IMR-90 (cell line): ENCODE measurements around the gene MYRFL. TPM values are rescaled to one million over a fixed set of nuclear protein-coding genes. Genes with fewer than 3 reads are reported as not detected.

Experiments
- ATAC-seq: fragments of 200-7000 bp; cut with Tn5 transposase; 2 replicates; pipeline ENCODE4 v1.9.1; 2020; ENCODE audit warnings: low read depth, mild to moderate bottlenecking, moderate library complexity
- BruUV-seq: library from RNA; stranded (reverse); fragments of 400-500 nt; replicated peaks from 2 replicates; lab custom pipeline; 2021; lab: Mats Ljungman, UMichigan
- CTCF ChIA-PET: fragments of 300-600 bp; formaldehyde crosslinking; extraction: SDS; loops from one replicate; lab custom pipeline; 2021; ENCODE audit warnings: antibody characterized with exemption; lab: Yijun Ruan, JAX
- POLR2A ChIA-PET: fragments of 300-600 bp; sonication (Branson Sonifier 250); formaldehyde crosslinking; loops from one replicate; lab custom pipeline; 2022; ENCODE audit warnings: antibody characterized with exemption; ENCODE audit not compliant: unreplicated experiment; lab: Charles Lee
- DNase-seq: peaks from one replicate; pipeline ENCODE4 v3.0.0; 2013
- H2AFZ ChIP-seq: replicated peaks from 2 replicates; pipeline ENCODE3; 2013; ENCODE audit warnings: low read length, mild to moderate bottlenecking; ENCODE audit not compliant: poor library complexity
- H2AK5ac ChIP-seq: 2 replicates; pipeline ENCODE4 v1.6.1; 2013; ENCODE audit warnings: low read depth, low read length, inconsistent platforms
- H2AK9ac ChIP-seq: replicated peaks from 2 replicates; pipeline ENCODE3; 2013; ENCODE audit warnings: mild to moderate bottlenecking, low read depth, low read length, moderate library complexity; ENCODE audit not compliant: poor library complexity
- H2BK120ac ChIP-seq: 2 replicates; pipeline ENCODE4 v1.6.1; 2013; ENCODE audit warnings: low read depth, low read length, inconsistent platforms
- H2BK15ac ChIP-seq: 3 replicates; pipeline ENCODE4 v1.6.1; 2013; ENCODE audit warnings: low read depth, low read length, inconsistent platforms
- H2BK20ac ChIP-seq: 2 replicates; pipeline ENCODE4 v1.6.1; 2013; ENCODE audit warnings: low read depth, mild to moderate bottlenecking, inconsistent platforms, low read length, moderate library complexity
- H2BK5ac ChIP-seq: 2 replicates; pipeline ENCODE4 v1.6.1; 2013; ENCODE audit warnings: mild to moderate bottlenecking, low read depth, low read length, inconsistent platforms; ENCODE audit not compliant: poor library complexity, severe bottlenecking
- H3K14ac ChIP-seq: replicated peaks from 2 replicates; pipeline ENCODE4 v1.6.1; 2013; ENCODE audit warnings: low read depth, low read length, inconsistent platforms
- H3K18ac ChIP-seq: 2 replicates; pipeline ENCODE4 v1.6.1; 2013; ENCODE audit warnings: low read depth, low read length, control low read depth
- H3K23ac ChIP-seq: 2 replicates; pipeline ENCODE4 v1.6.1; 2013; ENCODE audit warnings: low read depth, low read length, inconsistent platforms
- H3K27ac ChIP-seq: 2 replicates; pipeline ENCODE4 v1.5.1; 2013; ENCODE audit warnings: mild to moderate bottlenecking, control low read depth, low read length; ENCODE audit not compliant: insufficient read depth
- H3K27me3 ChIP-seq: 2 replicates; pipeline ENCODE4 v1.6.1; 2013; ENCODE audit warnings: low read length; ENCODE audit not compliant: control insufficient read depth, insufficient read depth
- H3K36me3 ChIP-seq: 2 replicates; pipeline ENCODE4 v1.6.1; 2013; ENCODE audit warnings: low read length, mixed read lengths; ENCODE audit not compliant: control insufficient read depth, insufficient read depth
- H3K4ac ChIP-seq: 2 replicates; pipeline ENCODE4 v1.6.1; 2013; ENCODE audit warnings: low read depth, low read length, inconsistent platforms
- H3K4me1 ChIP-seq: 2 replicates; pipeline ENCODE4 v1.6.1; 2013; ENCODE audit warnings: low read length, mixed read lengths; ENCODE audit not compliant: control insufficient read depth, insufficient read depth
- H3K4me2 ChIP-seq: 2 replicates; pipeline ENCODE4 v1.6.1; 2013; ENCODE audit warnings: low read depth, mild to moderate bottlenecking, control low read depth, low read length, moderate library complexity
- H3K4me3 ChIP-seq: 2 replicates; pipeline ENCODE4 v1.5.1; 2013; ENCODE audit warnings: low read depth, mild to moderate bottlenecking, control low read depth, low read length, moderate library complexity; ENCODE audit not compliant: insufficient read depth
- H3K56ac ChIP-seq: 2 replicates; pipeline ENCODE4 v1.6.1; 2013; ENCODE audit warnings: low read length, inconsistent platforms; ENCODE audit not compliant: insufficient read depth; ENCODE audit errors: extremely low read depth
- H3K79me1 ChIP-seq, 2 experiments: 2 replicates each; pipeline ENCODE4 v1.6.1; 2013; ENCODE audit warnings: low read length in 2 of 2, inconsistent platforms in 1 of 2, low read depth in 1 of 2
- H3K9ac ChIP-seq: 2 replicates; pipeline ENCODE4 v1.6.1; 2013; ENCODE audit warnings: low read depth, low read length, control low read depth
- H3K9me1 ChIP-seq: 2 replicates; pipeline ENCODE4 v1.6.1; 2013; ENCODE audit warnings: low read length, inconsistent platforms; ENCODE audit not compliant: insufficient read depth
- H3K9me3 ChIP-seq: 2 replicates; pipeline ENCODE4 v1.6.1; 2013; ENCODE audit warnings: low read length; ENCODE audit not compliant: control insufficient read depth, insufficient read depth
- H4K20me1 ChIP-seq: 2 replicates; pipeline ENCODE4 v1.6.1; 2013; ENCODE audit warnings: low read length, inconsistent platforms; ENCODE audit not compliant: insufficient read depth
- H4K5ac ChIP-seq: 2 replicates; pipeline ENCODE4 v1.6.1; 2013; ENCODE audit warnings: mild to moderate bottlenecking, low read depth, low read length, control low read depth
- H4K8ac ChIP-seq, 2 experiments: 2 replicates each; pipeline ENCODE4 v1.6.1; 2013; ENCODE audit warnings: low read depth in 2 of 2, low read length in 2 of 2, control low read depth in 1 of 2, inconsistent platforms in 1 of 2
- H4K91ac ChIP-seq: 2 replicates; pipeline ENCODE4 v1.6.1; 2013; ENCODE audit warnings: low read depth, low read length, inconsistent platforms; ENCODE audit not compliant: insufficient read depth
- MAFK ChIP-seq: IDR thresholded peaks from 2 replicates; pipeline ENCODE4 v1.6.1; 2012; ENCODE audit warnings: low read depth, low read length, improper control_type of control experiment
- RFX5 ChIP-seq: IDR thresholded peaks from 2 replicates; pipeline ENCODE4 v1.8.0; 2012; ENCODE audit warnings: low read depth, mild to moderate bottlenecking, low read length, moderate library complexity
- SMC3 ChIP-seq: fragments of 150-350 bp; IDR thresholded peaks from 2 replicates; pipeline ENCODE4 v1.6.1; 2016; ENCODE audit warnings: low read depth, mild to moderate bottlenecking, antibody characterized with exemption, low read length, moderate library complexity
- WGBS, 2 experiments: methylation state at CpG; one replicate each; pipeline versions ENCODE4 v1.1.5 to v1.1.7; 2013; ENCODE audit warnings: missing lambda C conversion rate in 2 of 2; ENCODE audit not compliant: insufficient read length in 1 of 2; ENCODE audit errors: extremely low coverage in 2 of 2; 5-methylcytosine and 5-hydroxymethylcytosine counted together
- dilution Hi-C: fragments of 300-500 bp; cut with HindIII; formaldehyde crosslinking; loops from one replicate; pipeline ENCODE4 v1.14.3; 2018; ENCODE audit warnings: low sequenced_read_pairs; ENCODE audit not compliant: unreplicated experiment
- in situ Hi-C: fragments of 300-500 bp; cut with MboI; formaldehyde crosslinking; loops from 3 replicates; pipeline ENCODE4 v1.14.3; 2019; ENCODE audit warnings: low sequenced_read_pairs, inconsistent platforms, mixed read lengths
- intact Hi-C: fragments of 100-400 bp; cut with micrococcal nuclease; formaldehyde crosslinking; loops from 2 replicates; pipeline ENCODE4 v1.10.0; 2022
- polyA plus RNA-seq, 3 experiments: library from polyadenylated mRNA; depleted of rRNA; stranded (reverse); fragments of >200 nt; gene quantifications; 2 replicates each; pipeline ENCODE4 v1.2.3, GENCODE V29; 2012; ENCODE audit warnings: low replicate concordance in 1 of 3
- total RNA-seq: library from RNA; depleted of rRNA; stranded (reverse); fragments of >200 nt; gene quantifications from 2 replicates; pipeline ENCODE4 v1.2.3, GENCODE V29; 2012

MYRFL gene
- total and polyA plus RNA-seq, 2 of the 4 experiments (the other 2 are of a cell fraction): not detected

GRCh38 chr12:69947897-69948296, 122.9 kb downstream of the MYRFL start:
- H2BK15ac ChIP-seq: no peak overlapping the region
- WGBS, 2 experiments: no CpG with 5 or more reads among the region's 1 CpG
- TF ChIP-seq SMC3 (no peak), RFX5 (no peak), MAFK (no peak)
- no peaks in the 10 kb centered on the region for H4K20me1 ChIP-seq
- no peak overlapping the region for H3K9ac ChIP-seq
- H3K9me3 ChIP-seq: no peaks in the 10 kb centered on the region
- dilution Hi-C loops (no loop called here), in situ Hi-C loops (no loop called here), intact Hi-C loops (no loop called here)
- no TSS peak for BruUV-seq
- no peak overlapping the region for H3K4ac ChIP-seq
- no peak overlapping the region for H3K18ac ChIP-seq
- H2AK5ac ChIP-seq: no peak overlapping the region
- no peaks in the 10 kb centered on the region for H3K36me3 ChIP-seq
- H2BK5ac ChIP-seq: no peak overlapping the region
- H3K23ac ChIP-seq: no peak overlapping the region
- no peak overlapping the region for H2BK120ac ChIP-seq
- DNase-seq (no peak), ATAC-seq (no peak)
- H3K27me3 ChIP-seq: no peaks in the 10 kb centered on the region
- H3K14ac ChIP-seq: no peak overlapping the region
- H2AK9ac ChIP-seq: no peak overlapping the region
- no peak overlapping the region for H2AFZ ChIP-seq
- no peaks in the 10 kb centered on the region for H3K9me1 ChIP-seq
- H3K4me3 ChIP-seq: no peak overlapping the region
- H3K4me2 ChIP-seq: no peak overlapping the region
- H4K8ac ChIP-seq: no peak overlapping the region
- no peak overlapping the region for H4K91ac ChIP-seq
- no peaks in the 10 kb centered on the region for H3K79me1 ChIP-seq
- POLR2A ChIA-PET: no interaction called here
- no peak overlapping the region for H2BK20ac ChIP-seq
- H4K5ac ChIP-seq: no peak overlapping the region
- H3K27ac ChIP-seq: no peak overlapping the region
- no peak overlapping the region for H3K56ac ChIP-seq
- no peaks in the 10 kb centered on the region for H3K4me1 ChIP-seq
- CTCF ChIA-PET: no interaction called here
